ENCODE measurements around the gene C19orf67. TPM values are rescaled to one million over a fixed set of nuclear protein-coding genes. Genes with fewer than 3 reads are reported as not detected.

Gene C19orf67
- total RNA-seq, 2 experiments from 2014 or later, result not detected

DNA sequence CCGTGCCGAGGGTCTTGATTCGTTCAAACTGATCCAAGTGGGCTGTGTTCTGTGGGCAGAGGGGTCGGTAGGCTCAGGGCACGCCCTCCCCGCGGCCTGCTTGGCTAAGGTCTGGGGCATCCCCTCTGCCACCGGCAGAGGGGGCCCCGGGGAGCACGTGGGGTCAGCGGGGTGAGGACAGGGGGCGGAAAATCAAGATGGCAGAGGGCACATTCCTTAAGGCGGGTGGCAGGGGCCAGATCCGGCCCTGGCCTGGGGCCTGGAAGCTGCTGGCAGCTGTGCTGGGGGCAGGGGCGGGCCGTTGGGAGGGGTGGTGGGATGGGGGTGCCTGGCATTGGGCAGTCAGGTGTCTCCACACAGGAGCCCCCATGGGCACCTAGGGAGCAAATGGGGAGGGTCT, 21.3 kb upstream of the C19orf67 start:
- TF ChIP-seq, protein P1, sequence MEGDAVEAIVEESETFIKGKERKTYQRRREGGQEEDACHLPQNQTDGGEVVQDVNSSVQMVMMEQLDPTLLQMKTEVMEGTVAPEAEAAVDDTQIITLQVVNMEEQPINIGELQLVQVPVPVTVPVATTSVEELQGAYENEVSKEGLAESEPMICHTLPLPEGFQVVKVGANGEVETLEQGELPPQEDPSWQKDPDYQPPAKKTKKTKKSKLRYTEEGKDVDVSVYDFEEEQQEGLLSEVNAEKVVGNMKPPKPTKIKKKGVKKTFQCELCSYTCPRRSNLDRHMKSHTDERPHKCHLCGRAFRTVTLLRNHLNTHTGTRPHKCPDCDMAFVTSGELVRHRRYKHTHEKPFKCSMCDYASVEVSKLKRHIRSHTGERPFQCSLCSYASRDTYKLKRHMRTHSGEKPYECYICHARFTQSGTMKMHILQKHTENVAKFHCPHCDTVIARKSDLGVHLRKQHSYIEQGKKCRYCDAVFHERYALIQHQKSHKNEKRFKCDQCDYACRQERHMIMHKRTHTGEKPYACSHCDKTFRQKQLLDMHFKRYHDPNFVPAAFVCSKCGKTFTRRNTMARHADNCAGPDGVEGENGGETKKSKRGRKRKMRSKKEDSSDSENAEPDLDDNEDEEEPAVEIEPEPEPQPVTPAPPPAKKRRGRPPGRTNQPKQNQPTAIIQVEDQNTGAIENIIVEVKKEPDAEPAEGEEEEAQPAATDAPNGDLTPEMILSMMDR (IDR thresholded peaks at IDR 0.05), result no peak
- Mint-ChIP-seq H3K27me3 (no peaks in the 10 kb centered on the region), H3K4me1 (ENCODE audit: low read depth) (peaks cover 5% of the 10 kb centered on the region), H3K4me3 (no peak overlapping the region), H3K9me3 (no peaks in the 10 kb centered on the region), H3K27ac (no peak overlapping the region), H3K36me3 (ENCODE audit: low read depth) (no peaks in the 10 kb centered on the region)
- DNase-seq, result no peak
- intact Hi-C loops (cut with micrococcal nuclease), result no loop called here
- POLR2A ChIA-PET, result no interaction called here
- ATAC-seq, result no peak
- CTCF ChIA-PET, result no interaction called here

DNA sequence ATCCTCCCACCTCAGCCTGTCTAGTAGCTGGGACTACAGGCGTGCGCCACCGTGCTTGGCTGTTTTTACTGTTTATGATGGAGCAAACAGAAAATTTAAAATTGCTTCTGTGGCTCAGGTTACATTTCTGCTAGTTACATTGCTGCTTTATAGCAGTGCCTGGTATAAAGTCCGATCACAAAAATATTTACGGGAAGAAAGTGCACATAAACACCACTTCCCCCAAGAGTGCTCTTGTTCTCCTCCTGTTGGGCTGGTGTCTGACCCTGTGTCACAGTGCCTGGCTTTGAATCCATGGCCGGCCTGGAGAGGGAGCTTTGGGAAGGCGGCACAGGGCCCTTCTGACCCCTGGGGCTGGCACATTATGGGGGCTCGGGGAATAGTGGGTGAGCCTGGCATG, 20.1 kb upstream of the C19orf67 start:
- Mint-ChIP-seq H3K4me1 (ENCODE audit: low read depth) (peaks cover 2% of the 10 kb centered on the region), H3K9me3 (no peaks in the 10 kb centered on the region), H3K27me3 (no peaks in the 10 kb centered on the region), H3K36me3 (ENCODE audit: low read depth) (no peaks in the 10 kb centered on the region), H3K4me3 (no peak overlapping the region), H3K27ac (no peak overlapping the region)
- ChIA-PET POLR2A (interaction anchor here (0.7 kb wide), 1 partner anchor 12 kb away, joined by 3 read pairs; no protein-coding TSS in a partner anchor), CTCF (interaction anchor here (1.0 to 1.1 kb wide), 2 partner anchors 9 to 243 kb away, joined by 3 read pairs; no protein-coding TSS in a partner anchor)
- DNase-seq (no peak), ATAC-seq (no peak)
- intact Hi-C loops (cut with micrococcal nuclease), result no loop called here
- TF ChIP-seq, protein P1 (IDR thresholded peaks at IDR 0.05), result no peak

DNA sequence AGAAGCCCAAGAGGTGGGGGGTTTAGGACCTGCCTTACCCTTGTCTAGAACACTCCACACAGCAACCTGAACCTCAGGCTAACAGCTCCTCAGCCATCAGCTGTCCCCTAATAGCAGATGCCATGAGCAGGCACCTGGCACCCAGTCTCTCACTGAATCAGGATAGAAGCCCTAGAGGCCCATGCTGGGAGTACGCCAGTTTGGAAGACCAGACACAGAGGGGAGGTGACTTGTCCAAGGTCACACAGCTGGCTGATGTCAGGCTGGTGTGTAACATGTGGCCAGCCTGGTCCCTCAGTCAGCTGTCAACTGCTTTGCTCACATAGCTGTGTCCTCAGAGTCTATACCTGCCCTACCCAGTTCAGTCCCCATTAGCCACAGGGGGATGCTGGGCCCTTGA, 17.7 kb upstream of the C19orf67 start:
- no peak overlapping the region for H3K4me3 Mint-ChIP-seq
- no peaks in the 10 kb centered on the region for H3K4me1 Mint-ChIP-seq (ENCODE audit: low read depth)
- intact Hi-C loops (cut with micrococcal nuclease), result no loop called here
- TF ChIP-seq, protein P1 (IDR thresholded peaks at IDR 0.05), result no peak
- POLR2A ChIA-PET, result interaction anchor here (0.5 to 1.2 kb wide), 2 partner anchors 21 to 33 kb away, joined by 3 read pairs; partner anchors contain the start of gene ASF1B
- ATAC-seq (peak; percentile 60), DNase-seq (no peak)
- H3K27me3 Mint-ChIP-seq, result no peaks in the 10 kb centered on the region
- H3K36me3 Mint-ChIP-seq (ENCODE audit: low read depth), result no peaks in the 10 kb centered on the region
- no peak overlapping the region for H3K27ac Mint-ChIP-seq
- no peaks in the 10 kb centered on the region for H3K9me3 Mint-ChIP-seq
- CTCF ChIA-PET, result interaction anchor here (0.9 to 2.2 kb wide), 4 partner anchors 12 to 150 kb away, joined by 3 to 14 read pairs (median 4); no protein-coding TSS in a partner anchor

DNA sequence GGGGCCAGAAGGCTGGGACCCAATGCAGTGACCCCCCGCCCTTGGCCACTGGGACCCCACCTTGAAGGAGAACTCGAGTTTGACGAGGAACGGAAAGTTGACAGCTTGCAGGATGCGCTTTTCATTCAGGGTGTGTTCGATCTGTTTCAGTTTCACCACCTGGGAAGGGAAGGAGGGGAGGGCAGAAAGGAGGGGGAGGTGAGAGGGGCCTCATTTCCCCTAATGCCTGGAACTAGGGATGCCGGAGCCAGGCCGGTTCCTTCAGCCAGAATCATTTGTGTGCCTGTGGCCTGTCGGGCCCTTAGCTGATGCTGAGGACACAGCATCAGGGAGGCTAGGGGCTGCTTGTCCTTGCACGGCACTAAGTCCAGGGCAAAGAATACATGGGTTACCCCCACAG, 17.2 kb upstream of the C19orf67 start:
- DNase-seq (no peak), ATAC-seq (no peak)
- TF ChIP-seq, protein P1 (IDR thresholded peaks at IDR 0.05), result no peak
- CTCF ChIA-PET, result interaction anchor here (0.9 to 2.2 kb wide), 5 partner anchors 11 to 149 kb away, joined by 3 to 14 read pairs (median 4); partner anchors contain the start of gene ASF1B
- Mint-ChIP-seq H3K27me3 (no peaks in the 10 kb centered on the region), H3K9me3 (no peaks in the 10 kb centered on the region), H3K27ac (no peak overlapping the region), H3K36me3 (ENCODE audit: low read depth) (no peaks in the 10 kb centered on the region), H3K4me3 (no peak overlapping the region), H3K4me1 (ENCODE audit: low read depth) (no peaks in the 10 kb centered on the region)
- POLR2A ChIA-PET, result interaction anchor here (0.5 to 1.2 kb wide), 2 partner anchors 21 to 34 kb away, joined by 3 read pairs; partner anchors contain the start of gene ASF1B
- intact Hi-C loops (cut with micrococcal nuclease), result no loop called here

- POLR2A ChIA-PET, result no interaction called here
- no peaks in the 10 kb centered on the region for H3K27me3 Mint-ChIP-seq
Observed at GRCh38 chr19:14102102-14102696, 16.6 kb upstream of the C19orf67 start.

More at GRCh38 chr19:14102102-14102696, 16.6 kb upstream of the C19orf67 start:
- no peaks in the 10 kb centered on the region for H3K4me1 Mint-ChIP-seq (ENCODE audit: low read depth)
- TF ChIP-seq, protein P1 (IDR thresholded peaks at IDR 0.05), result no peak
- no peak overlapping the region for H3K27ac Mint-ChIP-seq
- intact Hi-C loops (cut with micrococcal nuclease), result no loop called here
- DNase-seq (no peak), ATAC-seq (no peak)
- CTCF ChIA-PET, result interaction anchor here (1.8 to 2.2 kb wide), 2 partner anchors 13 to 34 kb away, joined by 4 to 14 read pairs; partner anchors contain the start of gene ASF1B
- no peaks in the 10 kb centered on the region for H3K9me3 Mint-ChIP-seq
- H3K36me3 Mint-ChIP-seq (ENCODE audit: low read depth), result peaks cover 1% of the 10 kb centered on the region
- H3K4me3 Mint-ChIP-seq, result no peak overlapping the region
